NCI-H1105 (cell line): ENCODE results near the gene DIDO1.
"Not testable (repeated sequence)": the region's sequence is repeated elsewhere in the genome, so short reads cannot be mapped to it uniquely, and the experiment has no call there.

ENCODE experiments used
- DNase-seq: peaks from one replicate; lab custom pipeline; 2025; lab: John Stamatoyannopoulos, UW

Gene DIDO1

GRCh38 chr20:62962891-62963613, 36.7 kb upstream of the DIDO1 start:
- DNase-seq = no peak

DNA sequence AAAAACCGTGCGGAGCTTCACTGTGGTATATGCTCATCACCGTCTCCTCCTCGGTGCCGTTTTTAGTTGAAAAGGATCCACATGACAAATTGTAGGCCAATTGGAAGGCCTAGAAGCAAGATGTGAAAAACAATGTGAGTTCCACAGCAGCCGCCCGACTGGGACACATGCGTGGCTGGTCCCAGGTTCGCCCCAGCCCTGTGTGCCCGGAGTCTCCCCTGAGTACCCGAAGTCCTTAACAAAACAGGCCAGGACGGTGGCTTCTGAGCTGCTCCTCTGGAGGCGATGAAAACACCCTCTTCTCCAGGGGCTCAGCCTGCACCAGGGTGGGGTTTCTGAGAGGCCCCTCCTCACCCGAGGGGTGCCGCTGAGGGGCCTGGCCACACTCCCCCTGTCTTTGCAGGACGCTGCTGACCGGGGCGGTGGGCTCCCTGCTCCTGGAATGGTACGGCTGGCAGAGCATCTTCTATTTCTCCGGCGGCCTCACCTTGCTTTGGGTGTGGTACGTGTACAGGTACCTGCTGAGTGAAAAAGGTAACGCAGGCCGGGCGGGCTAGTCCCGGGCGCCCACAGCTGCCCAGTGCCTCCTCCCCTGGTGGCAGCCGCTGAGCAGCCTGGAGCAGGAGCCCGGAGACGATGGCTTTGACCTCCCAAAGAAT, 36.0 kb upstream of the DIDO1 start:
- no peak for DNase-seq

GRCh38 chr20:62961799-62962198, 35.5 kb upstream of the DIDO1 start:
- no peak for DNase-seq

- DNase-seq = no peak
Observed at GRCh38 chr20:62961310-62961783, 35.0 kb upstream of the DIDO1 start.

DNA sequence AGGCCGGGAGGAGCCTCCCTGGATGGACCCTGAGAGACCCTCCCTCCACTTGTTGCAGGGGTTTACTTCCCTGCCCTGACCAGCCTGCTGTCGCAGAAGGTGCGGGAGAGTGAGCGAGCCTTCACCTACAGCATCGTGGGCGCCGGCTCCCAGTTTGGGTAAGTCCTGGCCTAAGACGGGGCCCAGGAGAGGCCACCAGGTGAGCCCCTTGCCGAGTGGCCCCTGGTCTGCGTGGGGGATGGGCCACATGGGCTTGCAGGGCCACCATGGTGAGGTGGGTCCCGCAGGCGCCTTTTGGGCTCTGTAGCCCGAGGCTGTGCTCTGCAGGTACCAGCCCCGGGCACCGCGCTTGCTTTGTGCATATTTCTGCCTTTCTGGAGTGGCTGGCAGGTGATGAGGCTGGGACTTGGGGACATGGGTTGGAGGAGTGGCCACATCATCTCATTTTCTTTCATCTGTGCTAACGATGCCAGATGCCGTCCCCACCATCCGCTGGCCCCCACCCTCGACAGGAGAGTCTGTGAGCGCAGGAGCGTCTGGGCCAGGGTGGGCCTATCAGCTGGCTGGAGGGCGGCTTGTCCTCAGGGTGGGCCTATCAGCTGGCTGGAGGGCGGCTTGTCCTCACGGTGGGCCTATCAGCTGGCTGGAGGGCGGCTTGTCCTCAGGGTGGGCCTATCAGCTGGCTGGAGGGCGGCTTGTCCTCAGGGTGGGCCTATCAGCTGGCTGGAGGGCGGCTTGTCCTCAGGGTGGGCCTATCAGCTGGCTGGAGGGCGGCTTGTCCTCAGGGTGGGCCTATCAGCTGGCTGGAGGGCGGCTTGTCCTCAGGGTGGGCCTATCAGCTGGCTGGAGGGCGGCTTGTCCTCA, 34.4 kb upstream of the DIDO1 start:
- DNase-seq = not testable (repeated sequence)

- no peak for DNase-seq
Observed at GRCh38 chr20:62959998-62960436, 33.7 kb upstream of the DIDO1 start.

- no peak for DNase-seq
Observed at GRCh38 chr20:62959101-62959971, 33.0 kb upstream of the DIDO1 start.

GRCh38 chr20:62958388-62959100, 32.2 kb upstream of the DIDO1 start:
- no peak for DNase-seq

- no peak for DNase-seq
Observed at GRCh38 chr20:62957136-62958117, 31.1 kb upstream of the DIDO1 start.

DNA sequence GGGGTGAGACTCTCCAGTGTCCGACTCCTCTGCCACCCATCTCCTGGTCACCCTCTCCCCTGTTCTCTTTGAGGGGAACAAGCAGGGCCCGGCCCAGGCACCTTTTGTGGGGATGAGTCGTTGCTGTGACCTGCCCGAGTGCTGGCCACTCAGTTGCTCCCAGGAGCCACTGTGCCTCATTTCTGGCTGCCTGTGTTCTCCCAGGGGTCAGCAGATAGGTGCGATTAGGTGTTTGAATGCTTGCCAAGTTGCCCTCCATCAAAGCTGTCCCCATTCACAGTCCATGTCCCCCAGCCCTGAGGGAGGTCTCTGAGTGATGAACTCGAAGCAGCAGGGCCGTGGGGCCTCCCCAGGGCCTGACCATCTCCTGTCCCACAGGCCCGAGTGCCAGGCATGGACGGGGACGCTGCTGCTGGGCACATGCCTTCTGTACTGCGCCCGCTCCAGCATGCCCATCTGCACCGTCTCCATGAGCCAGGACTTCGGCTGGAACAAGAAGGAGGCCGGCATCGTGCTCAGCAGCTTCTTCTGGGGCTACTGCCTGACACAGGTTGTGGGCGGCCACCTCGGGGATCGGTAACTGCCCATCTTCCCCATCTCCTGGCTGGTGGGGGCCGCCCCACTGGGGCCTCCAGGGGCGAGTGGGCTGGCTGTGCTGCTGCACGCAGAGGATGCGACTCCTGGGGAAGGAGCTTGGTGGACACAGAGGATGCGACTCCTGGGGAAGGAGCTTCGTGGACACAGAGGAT, 30.3 kb upstream of the DIDO1 start:
- DNase-seq = no peak

- no peak for DNase-seq
Observed at GRCh38 chr20:62955519-62956386, 29.4 kb upstream of the DIDO1 start.

GRCh38 chr20:62953839-62954703, 27.8 kb upstream of the DIDO1 start:
- DNase-seq = peak; percentile 84

DNA sequence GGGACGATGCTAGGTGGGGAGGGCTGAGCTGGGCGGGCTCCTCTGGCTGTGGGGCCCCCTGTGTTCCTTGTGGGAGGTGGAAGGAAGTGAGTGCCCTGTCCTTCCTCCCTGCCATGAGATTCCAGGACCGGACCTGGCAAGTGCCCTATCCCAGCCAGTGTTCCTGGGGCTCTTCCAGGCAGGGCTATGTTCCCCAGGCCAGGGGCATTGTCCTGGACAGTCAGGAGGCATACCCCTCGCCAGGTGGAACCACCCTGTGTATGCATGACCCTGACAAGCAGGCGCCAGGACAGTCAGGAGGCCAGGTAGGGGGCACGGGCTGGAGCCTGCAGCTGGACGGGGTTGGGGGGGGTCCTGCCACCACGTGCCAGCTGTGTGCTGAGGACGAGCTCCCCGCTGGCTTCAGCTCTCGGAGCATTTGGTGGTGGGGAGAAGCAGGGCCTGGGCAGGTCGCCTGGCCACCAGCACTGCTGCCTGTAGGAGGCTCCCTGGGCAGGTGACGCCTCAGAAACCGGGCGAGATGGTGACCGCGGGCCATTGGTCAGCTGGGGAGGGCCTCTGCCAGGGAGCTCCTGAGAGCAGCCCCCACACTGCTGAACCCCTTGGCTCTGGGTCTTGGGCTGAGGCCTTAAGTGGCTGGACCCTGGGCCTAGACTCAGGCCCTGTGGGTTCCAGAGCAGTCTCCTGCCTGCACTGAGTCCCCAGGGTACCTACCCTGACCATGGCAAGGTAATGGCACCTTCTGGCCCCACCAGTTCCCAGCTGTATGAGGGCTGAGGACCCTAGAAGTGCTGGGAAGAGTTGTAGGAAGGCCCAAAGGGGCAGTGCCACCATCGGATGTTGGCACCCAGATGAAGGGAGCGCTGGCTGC, 26.9 kb upstream of the DIDO1 start:
- no peak for DNase-seq

DNA sequence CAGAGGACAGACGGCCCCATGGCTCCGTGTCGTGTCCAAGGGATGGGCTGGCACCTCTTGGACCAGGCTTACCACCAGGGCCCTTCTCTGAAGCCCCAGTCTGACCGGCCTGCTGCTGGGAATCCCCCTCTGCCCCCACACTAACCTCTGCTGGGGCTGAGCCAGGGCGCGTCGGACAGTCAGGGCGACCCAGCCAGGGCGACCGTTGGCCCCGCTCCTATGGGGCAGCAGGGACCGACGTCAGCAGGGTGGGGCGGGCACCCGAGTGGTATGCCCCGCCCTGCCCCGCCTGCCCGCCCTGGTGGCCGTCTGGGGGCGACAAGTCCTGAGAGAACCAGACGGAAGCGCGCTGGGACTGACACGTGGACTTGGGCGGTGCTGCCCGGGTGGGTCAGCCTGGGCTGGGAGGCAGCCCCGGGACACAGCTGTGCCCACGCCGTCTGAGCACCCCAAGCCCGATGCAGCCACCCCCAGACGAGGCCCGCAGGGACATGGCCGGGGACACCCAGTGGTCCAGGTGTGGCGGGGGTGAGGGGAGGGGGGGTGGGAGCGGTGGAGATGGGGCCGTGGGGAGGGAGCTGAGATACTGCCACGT, 26.2 kb upstream of the DIDO1 start, which contains the start of gene SLC17A9:
Gene SLC17A9 (plus strand): TSS at position 337 of the 595 bp plus-strand sequence. CDS start 122 bp downstream, at position 459.
- no peak for DNase-seq

DNA sequence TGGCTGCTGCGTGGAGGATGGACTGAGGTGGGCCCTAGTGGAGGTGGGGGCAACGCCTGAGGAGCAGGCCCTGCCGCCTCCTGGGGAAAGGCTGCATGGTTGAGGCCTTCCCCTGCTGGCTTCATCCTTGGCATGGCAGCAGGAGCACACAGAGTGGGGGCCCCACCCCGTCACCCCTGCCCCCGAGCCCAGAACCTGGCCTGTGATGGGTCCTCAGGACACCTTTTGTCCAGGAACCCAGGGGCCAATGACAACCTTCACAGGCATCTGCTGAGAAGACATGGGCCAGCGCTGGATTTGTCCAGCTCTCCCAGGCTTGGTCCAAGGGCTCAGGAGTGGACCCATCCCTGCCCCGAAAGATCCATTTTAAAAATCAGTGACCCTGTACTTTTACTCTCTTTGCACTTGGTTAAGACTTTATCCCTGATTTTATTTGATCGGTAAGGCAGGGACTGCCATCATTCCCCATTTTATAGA, 25.6 kb upstream of the DIDO1 start:
- DNase-seq = no peak
